Head of caudate nucleus (tissue), 42 donors: ENCODE data around the gene TMEM175.
A peak's percentile ranks its signal among the peaks of the same experiment; 100 is the strongest.

Experiments used
- DNase-seq, 42 donors: peaks; one replicate each; pipeline versions ENCODE4 v3.0.0 to v3.0.0-alpha.2; 2020 to 2021; ENCODE audit warnings: mixed read lengths in 7 of 42
- intact Hi-C: fragments of 100-400 bp; cut with DNase I; formaldehyde crosslinking; loops from one replicate; pipeline ENCODE4 v1.15.0; 2022

TMEM175 gene

GRCh38 chr4:898123-898522, 34.1 kb upstream of the TMEM175 start:
- intact Hi-C loops = no loop called here
- DNase-seq = no peak

GRCh38 chr4:898869-899555, 33.2 kb upstream of the TMEM175 start:
- intact Hi-C loops = no loop called here

GRCh38 chr4:899556-899906, 32.7 kb upstream of the TMEM175 start:
- no peak for DNase-seq
- intact Hi-C loops = no loop called here

More at GRCh38 chr4:898869-899555, 33.2 kb upstream of the TMEM175 start:
- peak in 40 of 42 donors; percentile 18 to 76 (median 48) for DNase-seq

- intact Hi-C loops = no loop called here
- no peak for DNase-seq
Observed at GRCh38 chr4:900073-900472, 32.2 kb upstream of the TMEM175 start.

- intact Hi-C loops = no loop called here
- DNase-seq = no peak
Observed at GRCh38 chr4:900721-901120, 31.5 kb upstream of the TMEM175 start.

- DNase-seq = no peak
- intact Hi-C loops = no loop called here
Observed at GRCh38 chr4:901192-901910, 30.9 kb upstream of the TMEM175 start.

- DNase-seq = no peak
- intact Hi-C loops = no loop called here
Observed at GRCh38 chr4:903066-904046, 28.9 kb upstream of the TMEM175 start.

GRCh38 chr4:905485-906338, 26.5 kb upstream of the TMEM175 start:
- DNase-seq = no peak
- intact Hi-C loops = no loop called here

GRCh38 chr4:906339-907102, 25.7 kb upstream of the TMEM175 start:
- no peak for DNase-seq
- intact Hi-C loops = no loop called here

GRCh38 chr4:907103-907400, 25.2 kb upstream of the TMEM175 start:
- no peak for DNase-seq
- intact Hi-C loops = no loop called here

- intact Hi-C loops = no loop called here
- DNase-seq = no peak
Observed at GRCh38 chr4:907691-908425, 24.4 kb upstream of the TMEM175 start.

- intact Hi-C loops = no loop called here
- no peak for DNase-seq
Observed at GRCh38 chr4:909131-909571, 23.1 kb upstream of the TMEM175 start.

- no peak for DNase-seq
- intact Hi-C loops = no loop called here
Observed at GRCh38 chr4:909821-910220, 22.4 kb upstream of the TMEM175 start.

GRCh38 chr4:910366-911091, 21.7 kb upstream of the TMEM175 start:
- DNase-seq = no peak
- intact Hi-C loops = no loop called here

GRCh38 chr4:911221-911751, 21.0 kb upstream of the TMEM175 start:
- intact Hi-C loops = no loop called here
- no peak for DNase-seq

GRCh38 chr4:911871-912490, 20.3 kb upstream of the TMEM175 start:
- intact Hi-C loops = no loop called here
- DNase-seq = peak in 1 of 42 donors; percentile 42
